Keratinocyte (primary cell): ENCODE measurements around the gene IKBIP.

Source experiments
- CTCF ChIP-seq, 3 experiments: IDR thresholded peaks in 1 of 3; conservative IDR thresholded peaks in 1 of 3; optimal IDR thresholded peaks in 1 of 3; 2 replicates in 2 of 3; 3 replicates in 1 of 3; pipeline versions ENCODE3 to v1.5.1; 2011; ENCODE audit warnings: low read length in 3 of 3, mild to moderate bottlenecking in 3 of 3, moderate library complexity in 2 of 3, control low read depth in 1 of 3, inconsistent platforms in 1 of 3; ENCODE audit not compliant: insufficient read depth in 2 of 3; ENCODE audit errors: extremely low read depth in 1 of 3
- EZH2 ChIP-seq: IDR thresholded peaks from one replicate; pipeline ENCODE4 v1.6.1; 2012; ENCODE audit warnings: inconsistent platforms, mild to moderate bottlenecking, low read length, moderate library complexity

DNA sequence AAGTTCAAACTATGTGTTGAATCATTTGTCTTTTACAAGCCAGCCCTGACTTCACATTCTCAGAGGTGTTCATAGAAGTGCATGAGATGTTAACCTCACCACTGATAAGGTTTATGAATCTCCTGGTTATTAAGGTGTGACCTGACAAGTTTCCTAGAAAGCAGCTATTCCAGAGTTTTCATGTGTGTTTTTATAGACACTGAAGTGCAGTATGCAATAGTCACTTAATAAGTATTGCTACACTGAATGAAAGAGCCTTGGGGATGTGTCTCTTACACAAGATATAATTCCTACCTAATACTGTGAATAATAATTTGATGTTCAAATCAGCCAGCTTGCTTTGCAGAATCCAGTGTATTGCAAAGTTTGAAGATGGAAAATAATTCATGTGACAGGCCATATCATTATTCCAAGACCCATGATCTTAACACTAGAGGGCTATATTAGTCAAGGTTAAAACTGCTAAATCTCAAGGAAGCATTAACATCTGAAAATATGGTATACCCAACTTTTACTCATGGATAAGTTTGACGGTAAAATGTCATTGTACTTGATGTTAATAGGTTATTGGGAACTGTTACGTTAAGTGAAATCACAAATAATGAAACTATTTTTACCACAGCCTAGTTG is 38.1 kb downstream of the IKBIP start:
- TF ChIP-seq CTCF (optimal IDR thresholded peaks at IDR 0.05 in 1 of 3, IDR thresholded peaks at IDR 0.05 in 1 of 3, conservative IDR thresholded peaks at IDR 0.05 in 1 of 3; ENCODE audit: extremely low read depth in 1 of 3, insufficient read depth in 2 of 3, low read length in 3 of 3) (no peak), EZH2 (no peak)
